ENCODE results near the gene RAI1.
A peak's percentile ranks its signal among the peaks of the same experiment; 100 is the strongest.

RAI1 gene

DNA sequence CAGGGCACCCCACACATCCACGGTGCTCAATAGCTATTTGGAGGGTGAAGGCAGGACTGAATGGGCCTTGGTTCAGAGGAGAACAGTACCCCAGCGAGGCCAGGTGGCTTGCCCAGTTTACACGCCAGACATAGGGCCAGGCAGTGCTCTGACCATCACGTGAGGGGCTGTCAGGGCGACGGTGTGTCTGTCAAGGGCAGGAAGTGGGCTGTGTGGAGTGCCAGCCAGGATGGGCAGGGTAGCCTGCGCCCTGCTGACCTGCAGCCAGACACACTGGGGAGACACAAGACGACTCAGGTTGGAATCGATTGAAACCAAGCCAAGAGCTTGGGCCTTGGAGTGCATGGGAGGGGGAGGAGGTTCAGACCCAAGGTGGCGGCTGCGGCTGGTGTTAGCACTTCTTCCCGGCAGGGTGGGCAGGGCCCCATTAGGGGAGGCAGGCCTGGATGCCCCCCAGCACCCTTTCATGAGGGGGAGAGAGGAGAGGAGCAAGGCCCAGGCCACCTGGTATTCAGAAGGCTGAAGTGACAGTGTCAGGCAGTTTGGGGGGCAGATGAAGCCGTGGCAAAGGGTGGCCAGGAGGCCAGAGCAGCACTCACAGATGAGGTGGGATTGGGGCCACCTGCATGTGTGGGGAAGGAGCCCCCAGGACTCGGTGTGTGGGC, 87.3 kb downstream of the RAI1 start:
- DNase-seq, result no peak

GRCh38 chr17:17769869-17770631, 88.8 kb downstream of the RAI1 start:
- no peak for DNase-seq

GRCh38 chr17:17770632-17771044, 89.4 kb downstream of the RAI1 start:
- DNase-seq, result no peak

DNA sequence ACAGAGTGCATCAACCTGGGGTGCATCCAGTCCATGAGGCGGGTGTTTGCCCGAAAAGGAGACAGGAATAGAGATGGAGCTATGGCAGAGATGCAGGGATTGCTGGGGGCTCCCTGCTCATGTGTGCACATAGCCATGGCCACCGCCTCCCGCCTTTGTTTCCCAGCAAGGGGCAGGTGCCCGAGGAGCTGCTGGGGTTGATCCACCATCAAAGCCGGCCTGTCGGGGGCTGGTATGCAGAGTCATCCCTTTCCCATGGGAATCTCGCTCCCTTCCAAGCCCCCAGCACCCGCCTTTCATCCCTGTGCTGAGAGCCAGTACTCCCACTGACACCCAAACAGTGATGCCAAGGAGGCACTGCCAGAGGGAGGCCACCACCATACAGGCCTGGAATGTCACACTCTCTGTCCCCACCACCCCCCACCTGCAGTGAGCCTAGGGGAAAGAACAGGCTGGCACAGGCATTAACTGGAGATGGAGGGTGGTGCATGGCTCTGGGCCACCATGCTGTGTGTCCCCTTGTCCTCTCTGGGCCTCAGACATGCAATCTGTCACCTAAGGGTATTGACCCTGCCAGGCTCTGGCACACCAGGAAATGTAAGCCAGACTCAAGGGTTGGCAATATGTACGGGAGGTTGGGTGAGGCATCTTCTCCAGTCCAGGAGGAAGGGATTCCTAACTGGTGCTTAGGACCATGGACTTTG, 90.4 kb downstream of the RAI1 start:
- no peak for DNase-seq

DNA sequence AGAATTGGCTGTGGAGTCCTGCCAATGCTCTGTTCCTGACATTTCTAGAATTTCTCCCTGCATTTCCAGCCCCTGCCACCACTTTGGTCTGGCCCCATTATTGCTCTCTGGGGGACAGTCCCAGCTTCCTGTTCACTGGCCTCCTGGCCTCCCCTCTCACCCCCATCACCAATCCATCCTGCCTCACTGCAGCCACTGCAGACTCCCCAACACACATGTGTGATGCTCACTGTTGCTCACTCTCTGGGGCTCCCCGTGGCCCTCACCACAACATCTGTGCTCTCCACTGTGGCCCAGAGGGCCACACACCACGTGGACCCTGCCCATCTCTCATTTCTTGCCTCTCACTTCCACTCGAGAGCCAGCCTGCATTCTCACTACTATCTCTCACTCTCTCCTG, 91.0 kb downstream of the RAI1 start:
- DNase-seq, result no peak

GRCh38 chr17:17774009-17774881, 93.0 kb downstream of the RAI1 start:
- no peak for DNase-seq

DNA sequence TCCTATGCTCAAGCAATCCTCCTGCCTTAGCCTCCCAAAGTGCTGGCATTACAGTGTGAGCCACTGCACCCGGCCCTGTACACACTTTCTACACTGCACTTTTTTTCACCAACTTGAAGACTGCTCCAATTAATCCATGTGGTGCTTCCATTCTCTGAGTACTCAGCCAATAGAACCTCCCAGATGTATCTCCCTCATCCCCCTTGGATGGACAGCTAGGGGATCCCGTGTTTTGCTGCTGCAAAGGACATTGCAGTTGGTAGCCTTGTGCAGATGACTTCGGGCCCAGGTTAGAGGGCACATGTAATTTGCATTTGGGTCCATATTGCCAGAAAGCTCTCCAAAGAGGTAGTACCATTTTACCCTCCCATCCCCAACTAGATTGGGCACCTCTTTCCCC, 95.6 kb downstream of the RAI1 start:
- no peak for DNase-seq

DNA sequence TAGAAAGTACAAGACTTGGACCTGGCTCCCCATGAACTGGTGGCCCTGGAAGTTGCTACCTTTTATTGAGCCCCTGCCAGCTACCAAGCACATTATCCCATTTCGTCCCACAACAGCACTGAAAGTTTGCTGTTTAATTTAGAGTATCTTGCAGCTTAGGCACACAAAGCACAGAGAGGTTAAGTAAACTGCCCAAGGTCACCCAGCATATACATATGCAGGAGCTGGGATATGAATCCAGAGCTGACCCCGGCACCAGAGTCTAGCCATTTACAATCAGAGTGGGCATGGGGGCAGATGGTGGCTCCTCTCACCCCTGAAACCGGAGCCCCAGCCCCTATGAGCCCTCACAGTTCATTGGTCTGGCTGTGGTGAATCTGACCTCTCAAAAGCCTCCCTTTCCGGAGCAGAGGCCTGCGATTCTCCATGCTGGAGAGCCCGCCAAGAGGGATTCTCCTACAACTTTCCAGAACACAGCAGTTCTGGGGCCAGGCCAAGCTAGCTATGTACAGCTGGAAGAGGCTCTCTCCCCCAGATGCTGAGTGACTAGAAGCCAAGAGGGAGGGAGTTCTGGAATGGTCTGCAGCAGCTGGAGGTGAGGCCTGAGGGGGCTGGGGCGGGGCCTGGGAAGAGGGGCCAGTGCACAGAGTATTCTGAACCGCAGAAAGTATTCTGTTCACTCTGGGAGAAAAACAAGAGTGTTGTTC, 97.2 kb downstream of the RAI1 start:
- no peak for DNase-seq

- DNase-seq, result no peak
Measured at GRCh38 chr17:17779015-17779611, 97.9 kb downstream of the RAI1 start.

- no peak for DNase-seq
Measured at GRCh38 chr17:17780922-17781590, 99.8 kb downstream of the RAI1 start.

DNA sequence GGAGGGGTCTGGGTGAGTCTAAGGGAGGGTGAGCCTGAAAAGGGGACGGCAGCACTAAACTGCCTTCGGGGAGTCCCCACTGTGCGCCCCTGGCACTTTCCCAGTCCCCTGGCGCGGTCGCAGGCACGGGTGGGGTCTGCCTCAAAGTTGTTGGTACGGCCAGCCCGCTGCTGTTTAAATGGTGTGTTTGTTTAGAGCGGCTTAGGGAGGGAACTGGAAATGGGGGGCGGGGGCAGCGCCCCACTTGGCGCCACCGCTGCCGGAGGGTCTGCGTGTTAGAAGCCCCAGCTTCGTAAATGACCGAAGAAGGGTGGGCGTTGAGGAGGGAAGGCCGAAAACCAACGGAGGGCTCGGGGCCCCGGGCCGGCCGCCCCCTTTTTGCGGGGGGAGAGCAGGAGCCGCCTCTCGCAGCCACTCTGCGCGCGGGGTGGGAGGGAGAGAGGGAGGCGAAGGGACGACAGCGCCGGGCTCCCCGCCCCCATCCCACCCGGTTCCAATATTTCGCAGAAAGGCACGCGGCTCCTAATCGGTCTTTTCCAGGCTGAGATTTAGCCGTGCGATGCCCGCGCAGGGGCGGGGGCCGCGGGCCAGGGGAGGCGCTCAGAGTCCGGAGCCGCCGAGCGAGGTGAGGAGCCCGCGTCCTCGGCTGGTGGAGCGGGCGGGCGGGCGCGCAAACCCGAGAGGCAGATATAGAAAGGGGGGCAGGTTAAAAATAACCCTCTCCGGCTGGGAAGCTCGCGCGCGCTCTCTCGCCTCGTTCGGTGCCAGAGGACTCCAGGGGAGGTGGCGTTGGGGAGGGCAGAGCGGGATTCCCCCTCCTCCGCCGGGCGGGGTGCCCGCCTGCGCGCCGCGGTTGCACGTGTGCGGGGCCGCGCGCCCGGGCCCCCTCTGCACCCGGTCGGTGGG, 100.6 kb downstream of the RAI1 start:
- DNase-seq, result peak; percentile 24

DNA sequence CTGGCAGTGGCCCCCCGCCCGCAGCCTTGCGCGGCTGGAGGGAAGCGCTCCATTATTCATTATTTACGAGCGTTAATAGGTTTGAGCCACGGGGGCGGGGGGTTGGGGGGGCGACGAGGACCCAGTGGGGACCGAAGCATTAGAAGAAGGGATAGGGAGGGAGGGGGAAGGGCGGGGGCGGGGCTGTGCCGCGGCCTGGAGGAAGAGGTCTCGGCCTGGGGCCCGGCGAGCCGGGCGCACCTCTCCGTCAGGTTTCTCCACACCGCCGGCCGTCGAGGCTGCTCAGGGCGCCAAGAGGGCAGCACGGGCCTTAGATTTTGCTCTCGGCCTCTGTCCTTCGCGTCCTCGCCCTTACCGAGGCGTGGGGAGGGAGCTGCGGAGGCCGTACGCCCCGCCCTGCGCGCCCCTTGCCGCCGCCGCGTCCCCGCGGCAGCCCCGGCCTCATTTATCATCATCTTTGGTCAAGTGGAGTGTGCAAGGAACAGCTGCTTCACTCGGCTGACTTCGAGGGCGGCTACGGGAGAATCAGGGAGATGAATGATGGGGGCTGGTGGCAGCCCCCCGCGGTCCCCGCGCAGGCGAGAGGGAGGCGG, 101.4 kb downstream of the RAI1 start:
- DNase-seq, result no peak

- DNase-seq, result peak; percentile 30
Measured at GRCh38 chr17:17783116-17783824, 102.0 kb downstream of the RAI1 start.

GRCh38 chr17:17783825-17784656, 102.8 kb downstream of the RAI1 start:
- peak; percentile 0 for DNase-seq

DNA sequence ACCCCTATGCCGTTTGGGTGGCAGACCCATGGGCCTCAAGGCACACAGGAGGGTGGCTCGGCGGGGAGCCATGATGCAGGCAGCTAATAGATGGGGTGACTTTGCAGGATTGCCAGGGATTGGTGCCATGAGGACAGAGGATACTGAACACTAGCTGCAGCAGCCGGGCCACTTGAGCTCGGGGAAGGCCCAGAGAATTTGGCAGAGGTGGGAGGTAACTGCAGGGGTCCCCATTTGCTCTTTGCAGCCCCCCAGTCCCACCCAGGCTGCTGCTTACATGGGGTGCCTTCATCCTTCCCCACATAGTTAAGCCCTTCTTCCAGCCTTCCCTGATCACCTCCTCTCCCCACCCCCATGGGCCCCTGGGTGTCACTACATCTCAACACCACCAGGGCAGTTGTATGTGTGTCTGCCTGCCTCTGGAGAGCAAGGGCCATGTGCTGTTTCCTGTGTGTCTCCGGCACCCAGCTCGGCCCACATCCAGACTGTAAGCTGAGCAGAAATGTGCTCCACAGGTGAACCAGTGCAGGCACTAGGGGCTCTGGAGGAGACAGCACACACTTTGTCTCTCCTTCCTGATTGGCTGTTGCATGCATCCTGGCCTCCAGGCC, 103.5 kb downstream of the RAI1 start:
- no peak for DNase-seq

DNA sequence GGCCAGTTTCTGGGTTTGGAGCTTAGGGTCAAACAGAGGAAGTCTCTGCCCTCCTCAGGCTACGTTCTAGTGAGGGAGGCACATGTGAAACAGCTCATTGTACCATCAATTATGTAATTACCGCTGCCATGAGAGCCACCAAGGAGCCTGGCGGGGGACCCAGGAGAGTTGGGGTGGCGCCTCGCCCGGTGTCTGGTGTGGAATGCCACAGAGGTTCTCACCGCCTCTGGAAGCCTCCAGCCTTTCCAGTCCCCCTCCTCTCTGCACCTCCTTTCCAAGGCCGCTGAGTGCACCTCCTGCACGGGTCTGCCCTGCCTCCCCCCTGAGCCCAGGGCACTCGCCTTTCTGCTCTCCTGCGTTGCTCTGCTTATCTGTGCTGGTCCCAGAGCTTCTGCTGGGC, 104.1 kb downstream of the RAI1 start:
- DNase-seq, result no peak

- DNase-seq, result no peak
Measured at GRCh38 chr17:17786998-17787397, 105.7 kb downstream of the RAI1 start.

- DNase-seq, result no peak
Measured at GRCh38 chr17:17787568-17787967, 106.3 kb downstream of the RAI1 start.

All from NCI-H774 (cell line).